Right atrium auricular region (tissue), 2 donors: ENCODE measurements around the gene CDT1. TPM values are rescaled to one million over a fixed set of nuclear protein-coding genes. Genes with fewer than 3 reads are reported as not detected.
"Not testable (repeated sequence)": the region's sequence is repeated elsewhere in the genome, so short reads cannot be mapped to it uniquely, and the experiment has no call there.

Experiments
- DNase-seq: peaks from one replicate; pipeline ENCODE4 v3.0.0-alpha.2; 2019; ENCODE audit warnings: low spot score
- H3K27ac ChIP-seq, 2 donors: fragments of 200-600 bp; sonication (generic); 1 replicate in 1 of 2; 2 replicates in 1 of 2; pipeline ENCODE4 v1.5.1; 2016 to 2019
- H3K27me3 ChIP-seq, 2 donors: fragments of 200-600 bp; sonication (generic); one replicate each; pipeline versions ENCODE4 v1.5.1 to v1.6.0; 2017 to 2019
- H3K36me3 ChIP-seq: fragments of 200-600 bp; sonication (generic); one replicate; pipeline ENCODE4 v1.5.1; 2016
- H3K4me1 ChIP-seq, 2 donors: fragments of 200-600 bp; sonication (generic); one replicate each; pipeline versions ENCODE4 v1.5.1 to v1.6.0; 2017 to 2019
- H3K4me3 ChIP-seq, 2 donors: fragments of 200-600 bp; sonication (generic); 1 replicate in 1 of 2; 2 replicates in 1 of 2; pipeline ENCODE4 v1.5.1; 2017 to 2019; ENCODE audit warnings: mild to moderate bottlenecking in 1 of 2, moderate library complexity in 1 of 2
- H3K9me3 ChIP-seq, 2 donors: fragments of 200-600 bp; sonication (generic); one replicate each; pipeline ENCODE4 v1.5.1; 2019
- total RNA-seq, 2 donors: library from RNA; depleted of rRNA; stranded (reverse); fragments of >200 nt; gene quantifications; one replicate each; pipeline ENCODE4 v1.1.0, GENCODE V29; 2016
- TF ChIP-seq, protein P1 (sequence below), 2 donors: fragments of 200-600 bp; sonication (generic); IDR thresholded peaks; one replicate each; pipeline ENCODE4 v1.5.1; 2019; ENCODE audit warnings: antibody characterized with exemption in 2 of 2

The CDT1 gene
- total RNA-seq, 2 donors from 2014 or later: 0.39 to 1.3 TPM

DNA sequence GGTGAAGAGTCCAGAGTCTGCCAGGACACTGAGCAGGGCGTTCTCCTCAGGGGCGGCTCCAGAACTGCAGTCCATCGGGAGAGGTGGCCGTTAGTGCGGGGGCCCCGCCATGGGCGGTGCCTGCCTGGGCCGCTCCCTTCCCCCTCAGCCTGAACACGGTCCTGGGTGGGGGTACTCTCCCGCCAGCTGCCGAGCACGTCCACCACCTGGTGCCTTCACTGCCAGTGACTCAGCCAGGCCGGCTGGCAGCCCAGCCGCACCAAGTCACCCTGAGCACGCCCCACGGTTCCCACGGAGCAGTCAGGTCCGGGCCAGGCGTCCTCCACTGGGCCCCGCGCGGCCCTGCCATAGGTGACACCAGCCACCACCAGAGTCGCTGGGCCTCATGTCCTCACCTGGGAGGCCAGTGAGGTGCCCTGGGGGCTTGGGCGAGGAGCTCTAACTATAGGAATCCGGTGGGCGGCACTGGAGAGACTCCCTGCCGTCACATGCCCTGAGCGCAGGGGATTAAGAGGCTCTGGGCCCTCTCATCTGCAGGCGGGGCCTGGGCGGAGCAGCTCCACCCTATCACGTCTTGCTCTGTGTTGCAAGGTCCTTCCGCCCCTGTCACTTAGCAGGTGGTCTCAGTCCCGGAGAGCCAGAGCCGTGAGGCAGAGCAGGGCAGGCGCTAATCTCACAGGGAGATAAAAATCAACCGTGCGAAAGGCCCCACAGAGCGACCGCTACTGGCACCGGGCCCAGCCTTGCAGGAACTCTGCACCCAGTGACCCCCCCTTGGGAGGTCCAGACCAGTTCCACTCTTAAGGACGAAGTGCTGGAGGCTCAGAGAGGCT lies 32.9 kb upstream of the CDT1 start:
- Histone ChIP-seq H3K27ac (peak overlapping the region in 1 of 2 donors; percentile 32), H3K4me1 (peaks cover 0 to 80% of the 10 kb centered on the region in 2 donors), H3K27me3 (no peaks in the 10 kb centered on the region), H3K9me3 (no peaks in the 10 kb centered on the region), H3K36me3 (no peaks in the 10 kb centered on the region), H3K4me3 (peak overlapping the region in 1 of 2 donors; percentile 27)
- TF ChIP-seq, protein P1, sequence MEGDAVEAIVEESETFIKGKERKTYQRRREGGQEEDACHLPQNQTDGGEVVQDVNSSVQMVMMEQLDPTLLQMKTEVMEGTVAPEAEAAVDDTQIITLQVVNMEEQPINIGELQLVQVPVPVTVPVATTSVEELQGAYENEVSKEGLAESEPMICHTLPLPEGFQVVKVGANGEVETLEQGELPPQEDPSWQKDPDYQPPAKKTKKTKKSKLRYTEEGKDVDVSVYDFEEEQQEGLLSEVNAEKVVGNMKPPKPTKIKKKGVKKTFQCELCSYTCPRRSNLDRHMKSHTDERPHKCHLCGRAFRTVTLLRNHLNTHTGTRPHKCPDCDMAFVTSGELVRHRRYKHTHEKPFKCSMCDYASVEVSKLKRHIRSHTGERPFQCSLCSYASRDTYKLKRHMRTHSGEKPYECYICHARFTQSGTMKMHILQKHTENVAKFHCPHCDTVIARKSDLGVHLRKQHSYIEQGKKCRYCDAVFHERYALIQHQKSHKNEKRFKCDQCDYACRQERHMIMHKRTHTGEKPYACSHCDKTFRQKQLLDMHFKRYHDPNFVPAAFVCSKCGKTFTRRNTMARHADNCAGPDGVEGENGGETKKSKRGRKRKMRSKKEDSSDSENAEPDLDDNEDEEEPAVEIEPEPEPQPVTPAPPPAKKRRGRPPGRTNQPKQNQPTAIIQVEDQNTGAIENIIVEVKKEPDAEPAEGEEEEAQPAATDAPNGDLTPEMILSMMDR (IDR thresholded peaks at IDR 0.05): no peak
- DNase-seq: no peak

DNA sequence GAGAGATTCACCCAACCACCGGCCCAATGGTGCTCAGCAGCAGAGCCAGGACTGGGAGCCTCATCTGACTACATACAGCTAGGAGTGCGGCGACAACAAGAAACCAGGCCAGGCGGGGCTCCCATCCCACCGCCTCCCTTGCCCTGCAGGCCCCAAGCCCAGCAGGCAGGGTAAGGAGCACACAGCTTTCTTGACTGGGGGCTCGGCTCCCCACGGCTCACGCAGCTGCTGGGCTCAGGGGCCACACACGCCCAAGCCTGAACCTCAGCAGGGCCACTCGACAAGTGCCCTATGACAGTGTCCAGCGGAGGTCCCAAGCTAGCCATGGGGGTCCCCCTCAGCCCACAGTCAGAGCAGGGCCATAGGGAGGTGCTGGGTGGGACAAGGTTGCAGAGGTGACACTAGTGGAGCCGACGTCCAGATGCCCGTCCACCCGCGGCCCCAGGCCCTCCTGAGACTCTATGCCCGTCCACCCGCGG lies 32.3 kb upstream of the CDT1 start:
- peak overlapping the region in 1 of 2 donors; percentile 27 for H3K4me3 ChIP-seq
- H3K36me3 ChIP-seq: no peaks in the 10 kb centered on the region
- no peaks in the 10 kb centered on the region for H3K27me3 ChIP-seq
- no peaks in the 10 kb centered on the region for H3K9me3 ChIP-seq
- no peak overlapping the region for H3K27ac ChIP-seq
- peaks cover 0 to 80% of the 10 kb centered on the region in 2 donors for H3K4me1 ChIP-seq
- DNase-seq: no peak
- TF ChIP-seq, protein P1 (IDR thresholded peaks at IDR 0.05): no peak

DNA sequence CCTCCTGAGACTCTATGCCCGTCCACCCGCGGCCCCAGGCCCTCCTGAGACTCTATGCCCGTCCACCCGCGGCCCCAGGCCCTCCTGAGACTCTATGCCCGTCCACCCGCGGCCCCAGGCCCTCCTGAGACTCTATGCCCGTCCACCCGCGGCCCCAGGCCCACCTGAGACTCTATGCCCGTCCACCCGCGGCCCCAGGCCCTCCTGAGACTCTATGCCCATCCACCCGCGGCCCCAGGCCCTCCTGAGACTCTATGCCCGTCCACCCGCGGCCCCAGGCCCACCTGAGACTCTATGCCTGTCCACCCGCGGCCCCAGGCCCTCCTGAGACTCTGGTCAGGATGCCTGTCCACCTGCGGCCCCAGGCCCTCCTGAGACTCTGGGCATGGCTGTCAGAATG lies 31.8 kb upstream of the CDT1 start:
- not testable (repeated sequence) for H3K9me3 ChIP-seq, H3K4me3 ChIP-seq, H3K27me3 ChIP-seq, H3K36me3 ChIP-seq, DNase-seq, H3K27ac ChIP-seq
- peaks cover 0 to 85% of the 10 kb centered on the region in 2 donors for H3K4me1 ChIP-seq

DNA sequence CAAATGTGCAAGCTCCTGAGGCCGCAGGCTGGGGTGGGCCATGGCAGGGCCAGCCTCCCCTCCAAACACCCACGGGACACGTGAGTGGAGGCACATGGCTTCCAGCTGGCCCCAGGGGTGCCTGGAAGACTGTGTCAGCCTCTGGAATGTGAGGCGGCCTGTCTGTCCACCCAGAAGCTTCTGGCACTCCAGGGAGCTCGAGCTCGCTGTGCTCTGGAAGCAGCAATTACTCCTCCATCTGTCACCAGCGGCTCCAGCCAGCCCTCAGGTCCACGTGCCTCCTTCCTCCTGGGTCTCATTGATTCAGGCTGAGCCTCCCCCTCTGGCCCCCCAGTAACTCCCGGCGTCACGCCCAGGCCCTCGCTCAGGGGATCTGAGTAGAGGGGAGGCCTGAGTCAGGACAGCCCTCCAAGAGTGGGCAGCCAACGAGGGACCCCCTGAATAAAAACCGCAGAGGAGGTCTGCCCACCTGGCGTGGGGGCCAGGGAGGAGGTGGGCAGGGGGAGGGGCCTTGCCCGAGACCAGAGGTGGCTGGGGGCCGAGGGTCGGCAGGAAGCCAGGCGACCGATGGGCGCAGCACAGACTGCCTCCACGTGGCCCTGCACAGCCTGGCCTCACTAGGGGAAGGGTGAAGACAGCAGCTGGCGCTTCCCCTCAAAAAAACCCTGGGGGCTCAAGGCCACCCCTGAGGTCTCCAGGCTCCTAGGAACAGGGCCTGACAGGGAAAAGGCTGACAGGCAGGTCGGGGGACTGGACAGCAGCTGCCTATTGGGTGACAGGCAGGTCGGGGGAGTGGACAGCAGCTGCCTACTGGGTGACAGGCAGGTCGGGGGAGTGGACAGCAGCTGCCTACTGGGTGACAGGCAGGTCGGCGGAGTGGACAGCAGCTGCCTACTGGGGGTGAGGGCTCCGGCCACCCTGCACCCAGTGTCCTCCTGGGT lies 30.4 kb upstream of the CDT1 start:
- Histone ChIP-seq H3K9me3 (no peaks in the 10 kb centered on the region), H3K36me3 (no peaks in the 10 kb centered on the region), H3K4me3 (no peak overlapping the region), H3K27ac (peak overlapping the region in 1 of 2 donors; percentile 37), H3K27me3 (no peaks in the 10 kb centered on the region), H3K4me1 (peaks cover 0 to 75% of the 10 kb centered on the region in 2 donors)
- no peak for DNase-seq
- TF ChIP-seq, protein P1 (IDR thresholded peaks at IDR 0.05): no peak

DNA sequence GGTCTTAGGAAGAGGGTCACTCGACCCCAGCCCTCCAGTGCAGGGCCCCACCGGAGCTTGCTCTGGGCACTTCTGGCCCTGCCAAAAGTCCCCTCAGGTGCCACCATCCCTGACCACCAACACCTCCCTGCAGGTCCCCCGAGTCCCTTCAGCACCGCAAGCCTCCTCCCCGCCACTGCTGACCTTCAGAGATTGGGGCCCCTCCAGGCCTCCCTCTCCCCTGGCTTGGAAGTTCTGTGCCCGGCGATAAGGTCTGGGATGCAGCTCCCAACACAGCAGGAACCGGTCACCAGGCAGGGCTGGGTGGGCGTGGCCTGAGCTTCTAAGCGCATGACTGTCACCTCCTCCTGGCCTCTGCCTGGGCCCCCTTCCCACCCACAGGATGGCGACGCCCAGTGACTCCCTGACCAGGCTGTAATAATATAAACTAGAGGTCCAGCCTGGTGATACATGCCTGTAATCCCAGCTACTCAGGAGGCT lies 29.7 kb upstream of the CDT1 start:
- TF ChIP-seq, protein P1 (IDR thresholded peaks at IDR 0.05): no peak
- Histone ChIP-seq H3K27ac (peak overlapping the region in 1 of 2 donors; percentile 37), H3K36me3 (no peaks in the 10 kb centered on the region), H3K27me3 (no peaks in the 10 kb centered on the region), H3K4me3 (no peak overlapping the region), H3K9me3 (no peaks in the 10 kb centered on the region), H3K4me1 (peaks cover 0 to 68% of the 10 kb centered on the region in 2 donors)
- peak; percentile 84 for DNase-seq
